Measurements from ENCODE around the gene C3orf52.

The C3orf52 gene

GRCh38 chr3:112136959-112137693 is 50.9 kb downstream of the C3orf52 start:
- Histone ChIP-seq H3K27me3 (ENCODE audit: control insufficient read depth, insufficient read depth, low read length) (no peaks in the 10 kb centered on the region), H3K9ac (ENCODE audit: low read length) (no peak overlapping the region), H3K27ac (ENCODE audit: low read depth, low read length) (no peak overlapping the region), H3K36me3 (ENCODE audit: control insufficient read depth, insufficient read depth, low read length) (no peaks in the 10 kb centered on the region), H3K4me1 (ENCODE audit: control insufficient read depth, insufficient read depth, low read length) (no peaks in the 10 kb centered on the region), H3K4me3 (ENCODE audit: low read length) (no peak overlapping the region)

GRCh38 chr3:112137781-112138180 is 51.6 kb downstream of the C3orf52 start:
- H3K9ac ChIP-seq (ENCODE audit: low read length), result no peak overlapping the region
- no peaks in the 10 kb centered on the region for H3K36me3 ChIP-seq (ENCODE audit: control insufficient read depth, insufficient read depth, low read length)
- no peak overlapping the region for H3K4me3 ChIP-seq (ENCODE audit: low read length)
- no peak overlapping the region for H3K27ac ChIP-seq (ENCODE audit: low read depth, low read length)
- H3K4me1 ChIP-seq (ENCODE audit: control insufficient read depth, insufficient read depth, low read length), result no peaks in the 10 kb centered on the region
- no peaks in the 10 kb centered on the region for H3K27me3 ChIP-seq (ENCODE audit: control insufficient read depth, insufficient read depth, low read length)

GRCh38 chr3:112138219-112138969 is 52.2 kb downstream of the C3orf52 start:
- no peaks in the 10 kb centered on the region for H3K36me3 ChIP-seq (ENCODE audit: control insufficient read depth, insufficient read depth, low read length)
- no peaks in the 10 kb centered on the region for H3K4me1 ChIP-seq (ENCODE audit: control insufficient read depth, insufficient read depth, low read length)
- H3K9ac ChIP-seq (ENCODE audit: low read length), result no peak overlapping the region
- no peak overlapping the region for H3K27ac ChIP-seq (ENCODE audit: low read depth, low read length)
- no peaks in the 10 kb centered on the region for H3K27me3 ChIP-seq (ENCODE audit: control insufficient read depth, insufficient read depth, low read length)
- H3K4me3 ChIP-seq (ENCODE audit: low read length), result no peak overlapping the region

DNA sequence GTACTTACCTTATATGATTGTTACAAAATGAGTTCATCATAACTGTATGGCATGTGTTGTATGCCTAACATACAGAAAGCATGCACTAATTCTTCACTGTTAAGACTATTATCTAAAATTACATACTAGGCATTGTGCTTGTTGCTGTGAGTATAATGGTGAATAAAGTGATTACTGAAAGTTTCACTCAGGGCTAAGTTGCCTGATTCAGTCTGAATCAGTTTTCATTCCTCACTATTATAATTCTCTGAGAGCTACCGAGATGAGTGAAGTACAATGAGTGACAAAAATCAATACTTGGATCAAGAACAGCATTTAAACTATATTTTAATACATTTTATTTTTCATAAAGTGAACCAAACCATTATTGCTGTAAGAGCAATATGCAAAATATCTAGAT is 54.4 kb downstream of the C3orf52 start:
- Histone ChIP-seq H3K9ac (ENCODE audit: low read length) (no peak overlapping the region), H3K27me3 (ENCODE audit: control insufficient read depth, insufficient read depth, low read length) (no peaks in the 10 kb centered on the region), H3K4me1 (ENCODE audit: control insufficient read depth, insufficient read depth, low read length) (no peaks in the 10 kb centered on the region), H3K4me3 (ENCODE audit: low read length) (no peak overlapping the region), H3K36me3 (ENCODE audit: control insufficient read depth, insufficient read depth, low read length) (no peaks in the 10 kb centered on the region), H3K27ac (ENCODE audit: low read depth, low read length) (no peak overlapping the region)

GRCh38 chr3:112141293-112141692 is 55.1 kb downstream of the C3orf52 start:
- Histone ChIP-seq H3K4me3 (ENCODE audit: low read length) (no peak overlapping the region), H3K9ac (ENCODE audit: low read length) (no peak overlapping the region), H3K36me3 (ENCODE audit: control insufficient read depth, insufficient read depth, low read length) (no peaks in the 10 kb centered on the region), H3K27me3 (ENCODE audit: control insufficient read depth, insufficient read depth, low read length) (no peaks in the 10 kb centered on the region), H3K27ac (ENCODE audit: low read depth, low read length) (no peak overlapping the region), H3K4me1 (ENCODE audit: control insufficient read depth, insufficient read depth, low read length) (no peaks in the 10 kb centered on the region)

DNA sequence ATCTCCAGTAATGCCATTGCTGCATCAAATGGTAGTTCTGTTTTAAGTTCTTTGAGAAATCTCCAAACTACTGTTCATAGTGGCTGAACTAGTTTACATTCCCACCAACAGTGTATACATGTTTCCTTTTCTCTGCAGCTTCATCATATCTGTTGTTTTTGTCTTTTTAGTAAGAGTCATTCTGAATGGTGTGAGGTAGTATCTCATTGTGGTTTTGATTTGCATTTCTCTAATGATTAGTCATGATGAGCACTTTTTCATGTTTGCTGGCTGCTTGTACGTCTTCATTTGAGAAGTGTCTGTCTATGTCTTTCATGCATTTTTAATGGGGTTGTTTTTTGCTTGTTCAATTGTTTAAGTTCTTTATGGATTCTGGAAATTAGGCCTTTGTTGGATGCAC is 57.1 kb downstream of the C3orf52 start:
- Histone ChIP-seq H3K4me3 (ENCODE audit: low read length) (no peak overlapping the region), H3K4me1 (ENCODE audit: control insufficient read depth, insufficient read depth, low read length) (no peaks in the 10 kb centered on the region), H3K27ac (ENCODE audit: low read depth, low read length) (no peak overlapping the region), H3K9ac (ENCODE audit: low read length) (no peak overlapping the region), H3K27me3 (ENCODE audit: control insufficient read depth, insufficient read depth, low read length) (no peaks in the 10 kb centered on the region), H3K36me3 (ENCODE audit: control insufficient read depth, insufficient read depth, low read length) (no peaks in the 10 kb centered on the region)

GRCh38 chr3:112143689-112144088 is 57.5 kb downstream of the C3orf52 start:
- Histone ChIP-seq H3K4me3 (ENCODE audit: low read length) (no peak overlapping the region), H3K4me1 (ENCODE audit: control insufficient read depth, insufficient read depth, low read length) (no peaks in the 10 kb centered on the region), H3K36me3 (ENCODE audit: control insufficient read depth, insufficient read depth, low read length) (no peaks in the 10 kb centered on the region), H3K9ac (ENCODE audit: low read length) (no peak overlapping the region), H3K27ac (ENCODE audit: low read depth, low read length) (no peak overlapping the region), H3K27me3 (ENCODE audit: control insufficient read depth, insufficient read depth, low read length) (no peaks in the 10 kb centered on the region)

GRCh38 chr3:112149136-112149535 is 62.9 kb downstream of the C3orf52 start:
- Histone ChIP-seq H3K9ac (ENCODE audit: low read length) (no peak overlapping the region), H3K36me3 (ENCODE audit: control insufficient read depth, insufficient read depth, low read length) (no peaks in the 10 kb centered on the region), H3K27ac (ENCODE audit: low read depth, low read length) (no peak overlapping the region), H3K4me1 (ENCODE audit: control insufficient read depth, insufficient read depth, low read length) (no peaks in the 10 kb centered on the region), H3K4me3 (ENCODE audit: low read length) (no peak overlapping the region), H3K27me3 (ENCODE audit: control insufficient read depth, insufficient read depth, low read length) (no peaks in the 10 kb centered on the region)

GRCh38 chr3:112167758-112168157 is 81.6 kb downstream of the C3orf52 start:
- H3K27me3 ChIP-seq (ENCODE audit: control insufficient read depth, insufficient read depth, low read length), result no peaks in the 10 kb centered on the region
- H3K27ac ChIP-seq (ENCODE audit: low read depth, low read length), result no peak overlapping the region
- no peaks in the 10 kb centered on the region for H3K4me1 ChIP-seq (ENCODE audit: control insufficient read depth, insufficient read depth, low read length)
- H3K4me3 ChIP-seq (ENCODE audit: low read length), result no peak overlapping the region
- H3K36me3 ChIP-seq (ENCODE audit: control insufficient read depth, insufficient read depth, low read length), result no peaks in the 10 kb centered on the region
- no peak overlapping the region for H3K9ac ChIP-seq (ENCODE audit: low read length)
